DOHH2 (cell line): Measurements from ENCODE around the gene AUTS2.

Source experiments
- CTCF ChIP-seq: fragments of 200-600 bp; sonication (generic); IDR thresholded peaks from one replicate; pipeline ENCODE4 v1.5.1; 2014; ENCODE audit warnings: antibody characterized with exemption, mild to moderate bottlenecking, low read depth, low read length; ENCODE audit not compliant: poor library complexity, severe bottlenecking
- EZH2phosphoT487 ChIP-seq: fragments of 200-600 bp; sonication (generic); IDR thresholded peaks from 2 replicates; pipeline ENCODE4 v1.6.1; 2017; ENCODE audit warnings: borderline replicate concordance, mild to moderate bottlenecking, antibody characterized with exemption, low read length, moderate library complexity, mixed read lengths

GRCh38 chr7:69907720-69908119 lies 309.4 kb downstream of the AUTS2 start:
- TF ChIP-seq CTCF (no peak), EZH2phosphoT487 (no peak)
